ENCODE results near the gene B3GNT3. TPM values are rescaled to one million over a fixed set of nuclear protein-coding genes. Genes with fewer than 3 reads are reported as not detected.

Gene B3GNT3
- total RNA-seq, 1 experiment from 2014 or later = 2.8 TPM

DNA sequence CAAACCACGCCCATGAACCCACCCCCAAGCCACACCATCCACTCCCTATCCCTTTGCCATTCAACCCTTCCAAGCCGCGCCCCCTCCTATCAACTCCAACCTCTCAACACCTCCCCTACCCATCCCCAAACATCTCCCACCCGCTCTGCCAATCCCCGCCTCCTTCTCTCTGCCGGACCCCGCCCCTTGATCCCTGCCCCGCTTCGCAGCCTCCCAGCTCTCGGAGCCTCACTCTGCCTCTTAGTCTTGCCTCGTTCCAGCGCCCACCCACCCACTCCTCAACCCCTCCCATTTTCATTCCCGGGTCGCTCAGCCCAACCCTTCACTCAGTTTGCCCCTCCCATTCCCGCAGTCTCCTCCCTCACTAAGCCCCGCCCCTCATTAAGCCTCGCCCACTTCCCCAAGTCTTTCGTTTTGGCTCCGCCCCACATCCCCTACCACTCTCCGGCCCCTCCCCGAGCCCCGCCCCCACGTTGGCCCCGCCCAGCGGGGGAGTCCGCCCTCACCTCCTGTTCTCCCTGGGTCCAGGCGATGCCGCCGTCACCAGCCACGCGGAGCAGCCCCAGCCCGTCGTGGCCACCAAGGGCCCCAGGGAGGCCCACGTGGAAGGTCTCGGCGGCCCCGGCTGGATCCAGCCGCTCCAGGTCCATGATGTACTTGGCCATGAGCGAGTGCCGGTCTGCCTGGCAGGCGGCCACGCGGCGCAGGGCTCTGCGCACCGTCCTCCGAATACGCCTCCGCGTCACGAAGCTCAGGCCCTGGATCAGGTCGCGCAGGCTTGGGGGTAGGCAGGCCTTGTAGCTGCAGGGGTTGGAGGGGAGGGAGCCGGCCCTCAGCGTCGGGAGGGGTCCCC, 47.1 kb downstream of the B3GNT3 start:
- H3K36me3 ChIP-seq (ENCODE audit: control insufficient read depth, insufficient read depth, low read length) = no peaks in the 10 kb centered on the region
- H3K9me3 ChIP-seq = no peaks in the 10 kb centered on the region
- H3K4me3 Mint-ChIP-seq (ENCODE audit: unreplicated experiment) = no peak overlapping the region
- no peak for TF ChIP-seq CTCF (IDR thresholded peaks at IDR 0.05; ENCODE audit: insufficient read depth in 1 of 2, low read depth in 1 of 2, low read length in 1 of 2, severe bottlenecking in 1 of 2, unreplicated experiment in 1 of 2)
- intact Hi-C loops (cut with micrococcal nuclease; ENCODE audit: unreplicated experiment) = no loop called here
- H3K27ac Mint-ChIP-seq (ENCODE audit: unreplicated experiment) = no peak overlapping the region
- no peaks in the 10 kb centered on the region for H3K27me3 ChIP-seq (replicated peaks; ENCODE audit: control insufficient read depth, insufficient read depth, low read length)
- DNase-seq = peak in 1 of 2 experiments; percentile 58
- ChIA-PET POLR2A (no interaction called here), CTCF (no interaction called here)
- H3K9me3 Mint-ChIP-seq (ENCODE audit: unreplicated experiment) = no peaks in the 10 kb centered on the region
- H3K36me3 Mint-ChIP-seq (ENCODE audit: insufficient read depth, unreplicated experiment) = no peaks in the 10 kb centered on the region
- no peaks in the 10 kb centered on the region for H3K4me1 ChIP-seq
- H3K4me3 ChIP-seq (ENCODE audit: low read depth, low read length) = no peak overlapping the region
- H3K4me1 Mint-ChIP-seq (ENCODE audit: low read depth, unreplicated experiment) = no peaks in the 10 kb centered on the region
- no peaks in the 10 kb centered on the region for H3K27me3 Mint-ChIP-seq (ENCODE audit: insufficient read depth, unreplicated experiment)
- no TSS peak for BruUV-seq (replicated peaks)

DNA sequence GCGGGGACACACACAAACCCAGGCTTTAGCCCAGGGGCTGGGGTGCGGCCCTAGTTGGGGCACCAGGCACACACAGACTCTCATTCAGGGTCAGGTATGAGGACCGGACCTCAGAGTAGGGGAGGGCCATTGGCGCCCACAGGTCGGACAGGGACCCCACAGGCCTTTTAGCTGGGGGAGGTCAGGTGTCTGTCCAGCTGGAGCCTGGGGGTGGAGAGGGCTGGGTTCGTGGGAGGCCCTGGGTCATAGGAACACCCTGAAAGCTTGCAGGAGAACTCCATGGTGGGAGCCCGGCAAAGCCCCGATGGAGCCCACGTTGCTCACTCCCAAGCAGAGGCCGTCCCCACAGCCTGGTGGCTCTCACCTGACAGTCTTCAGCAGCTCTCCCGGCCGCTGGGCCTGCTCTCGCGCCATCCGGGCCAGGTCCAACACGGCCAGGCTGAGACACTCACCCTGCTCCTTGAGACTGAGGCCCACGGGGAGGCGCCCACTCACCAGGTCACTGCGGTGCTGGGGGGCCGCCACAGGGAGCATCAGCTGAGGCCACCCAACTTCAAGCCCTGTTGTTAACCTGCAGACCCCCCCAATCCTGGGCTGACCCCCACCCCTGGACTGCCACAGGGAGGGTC, 47.8 kb downstream of the B3GNT3 start:
- no peak overlapping the region for H3K27ac Mint-ChIP-seq (ENCODE audit: unreplicated experiment)
- no peak overlapping the region for H3K4me3 Mint-ChIP-seq (ENCODE audit: unreplicated experiment)
- DNase-seq = no peak
- no peaks in the 10 kb centered on the region for H3K4me1 ChIP-seq
- H3K4me1 Mint-ChIP-seq (ENCODE audit: low read depth, unreplicated experiment) = no peaks in the 10 kb centered on the region
- no peaks in the 10 kb centered on the region for H3K9me3 ChIP-seq
- no peak for TF ChIP-seq CTCF (IDR thresholded peaks at IDR 0.05; ENCODE audit: insufficient read depth in 1 of 2, low read depth in 1 of 2, low read length in 1 of 2, severe bottlenecking in 1 of 2, unreplicated experiment in 1 of 2)
- H3K36me3 ChIP-seq (ENCODE audit: control insufficient read depth, insufficient read depth, low read length) = no peaks in the 10 kb centered on the region
- no TSS peak for BruUV-seq (replicated peaks)
- H3K36me3 Mint-ChIP-seq (ENCODE audit: insufficient read depth, unreplicated experiment) = no peaks in the 10 kb centered on the region
- no peaks in the 10 kb centered on the region for H3K27me3 Mint-ChIP-seq (ENCODE audit: insufficient read depth, unreplicated experiment)
- ChIA-PET CTCF (no interaction called here), POLR2A (no interaction called here)
- intact Hi-C loops (cut with micrococcal nuclease; ENCODE audit: unreplicated experiment) = no loop called here
- H3K27me3 ChIP-seq (replicated peaks; ENCODE audit: control insufficient read depth, insufficient read depth, low read length) = no peaks in the 10 kb centered on the region
- no peak overlapping the region for H3K4me3 ChIP-seq (ENCODE audit: low read depth, low read length)
- no peaks in the 10 kb centered on the region for H3K9me3 Mint-ChIP-seq (ENCODE audit: unreplicated experiment)

GRCh38 chr19:17843292-17843827, 48.4 kb downstream of the B3GNT3 start:
- POLR2A ChIA-PET = no interaction called here
- Mint-ChIP-seq H3K4me3 (ENCODE audit: unreplicated experiment) (no peak overlapping the region), H3K9me3 (ENCODE audit: unreplicated experiment) (no peaks in the 10 kb centered on the region), H3K27ac (ENCODE audit: unreplicated experiment) (no peak overlapping the region), H3K27me3 (ENCODE audit: insufficient read depth, unreplicated experiment) (no peaks in the 10 kb centered on the region), H3K36me3 (ENCODE audit: insufficient read depth, unreplicated experiment) (no peaks in the 10 kb centered on the region), H3K4me1 (ENCODE audit: low read depth, unreplicated experiment) (no peaks in the 10 kb centered on the region)
- no peaks in the 10 kb centered on the region for H3K27me3 ChIP-seq (replicated peaks; ENCODE audit: control insufficient read depth, insufficient read depth, low read length)
- intact Hi-C loops (cut with micrococcal nuclease; ENCODE audit: unreplicated experiment) = no loop called here
- CTCF ChIA-PET = no interaction called here
- BruUV-seq (replicated peaks) = no TSS peak
- DNase-seq = no peak
- no peaks in the 10 kb centered on the region for H3K9me3 ChIP-seq
- H3K36me3 ChIP-seq (ENCODE audit: control insufficient read depth, insufficient read depth, low read length) = no peaks in the 10 kb centered on the region
- no peak for TF ChIP-seq CTCF (IDR thresholded peaks at IDR 0.05; ENCODE audit: insufficient read depth in 1 of 2, low read depth in 1 of 2, low read length in 1 of 2, severe bottlenecking in 1 of 2, unreplicated experiment in 1 of 2)
- no peaks in the 10 kb centered on the region for H3K4me1 ChIP-seq
- H3K4me3 ChIP-seq (ENCODE audit: low read depth, low read length) = no peak overlapping the region

All from Caco-2 (cell line).